GM15510 (cell line): ENCODE data around the gene IMP4.

Experiments
- POLR2A ChIP-seq: IDR thresholded peaks from 3 replicates; pipeline ENCODE4 v1.6.1; 2011; ENCODE audit warnings: borderline replicate concordance; ENCODE audit not compliant: insufficient read length; ENCODE audit errors: extremely low read depth

Gene IMP4

GRCh38 chr2:130342533-130343275 lies at the start of gene IMP4:
TSS of gene IMP4 (plus strand) at chr2:130342897. CDS start at chr2:130342933, 36 bp downstream.
- peak; percentile 70 for TF ChIP-seq POLR2A

- TF ChIP-seq POLR2A = no peak
Measured at GRCh38 chr2:130300258-130300969, 42.3 kb upstream of the IMP4 start.

DNA sequence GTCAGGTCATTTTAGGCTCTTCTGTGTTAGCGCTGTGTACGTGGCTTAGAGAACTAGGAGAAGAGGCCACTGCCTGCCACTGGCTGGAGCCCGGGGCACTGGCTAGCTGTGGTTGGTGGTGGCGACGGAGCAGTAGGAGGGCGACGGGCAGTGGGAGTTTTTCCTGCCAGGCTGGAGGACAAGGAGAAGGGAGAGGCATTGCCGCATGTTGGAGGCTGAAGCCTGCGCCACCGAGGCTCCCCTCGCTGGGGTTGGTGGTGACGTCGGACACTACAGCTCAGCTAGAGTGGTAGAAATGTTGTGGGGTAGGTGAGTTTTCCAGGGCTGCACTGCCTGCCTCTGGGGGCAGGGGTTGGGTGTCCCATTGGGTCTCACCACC lies 41.7 kb upstream of the IMP4 start:
- no peak for TF ChIP-seq POLR2A

GRCh38 chr2:130302164-130302886 lies 40.4 kb upstream of the IMP4 start:
- no peak for TF ChIP-seq POLR2A

GRCh38 chr2:130303169-130303568 lies 39.5 kb upstream of the IMP4 start:
- no peak for TF ChIP-seq POLR2A

GRCh38 chr2:130304726-130305125 lies 38.0 kb upstream of the IMP4 start:
- TF ChIP-seq POLR2A = no peak

GRCh38 chr2:130307850-130308249 lies 34.8 kb upstream of the IMP4 start:
- no peak for TF ChIP-seq POLR2A

DNA sequence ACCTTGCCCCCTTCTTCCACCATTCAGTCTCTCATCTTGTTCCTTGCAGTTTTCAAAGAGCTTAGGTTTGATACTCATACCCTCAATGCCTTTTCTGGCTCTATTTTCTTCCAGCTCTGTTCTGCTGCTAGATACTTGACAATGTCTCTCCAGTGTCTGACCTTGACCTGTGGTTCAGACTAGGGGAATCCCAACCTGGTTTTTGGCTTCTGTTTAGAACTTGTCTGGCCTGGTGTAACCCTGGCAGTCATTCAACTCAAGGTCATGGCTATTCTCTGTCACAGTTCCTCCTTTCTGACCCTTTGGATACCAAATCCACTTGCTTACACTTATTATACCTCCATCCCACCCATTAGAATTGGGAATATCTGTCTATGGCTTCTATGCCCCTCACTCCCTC lies 31.8 kb upstream of the IMP4 start:
- no peak for TF ChIP-seq POLR2A

- no peak for TF ChIP-seq POLR2A
Measured at GRCh38 chr2:130313812-130314334, 28.8 kb upstream of the IMP4 start.

DNA sequence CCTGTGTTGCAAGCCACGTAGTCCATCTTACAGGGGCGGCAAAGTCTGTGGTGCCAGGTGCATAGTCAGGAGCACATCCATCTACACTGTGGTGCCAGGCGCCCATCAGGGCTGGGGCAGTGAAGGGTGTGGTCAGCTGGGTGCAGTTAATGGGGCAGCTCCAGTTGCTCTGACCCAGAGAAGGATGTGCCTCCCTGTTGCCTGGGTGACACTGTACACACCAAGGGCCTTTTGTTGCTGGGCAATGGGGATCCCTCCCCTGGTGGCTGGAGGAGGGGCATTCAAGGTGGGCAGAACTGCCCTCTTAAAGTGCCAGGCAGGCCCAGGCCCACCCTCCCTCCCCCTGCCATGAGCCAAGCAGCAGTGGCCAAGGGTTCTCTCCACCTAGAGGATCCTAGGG lies 28.3 kb upstream of the IMP4 start:
- no peak for TF ChIP-seq POLR2A

DNA sequence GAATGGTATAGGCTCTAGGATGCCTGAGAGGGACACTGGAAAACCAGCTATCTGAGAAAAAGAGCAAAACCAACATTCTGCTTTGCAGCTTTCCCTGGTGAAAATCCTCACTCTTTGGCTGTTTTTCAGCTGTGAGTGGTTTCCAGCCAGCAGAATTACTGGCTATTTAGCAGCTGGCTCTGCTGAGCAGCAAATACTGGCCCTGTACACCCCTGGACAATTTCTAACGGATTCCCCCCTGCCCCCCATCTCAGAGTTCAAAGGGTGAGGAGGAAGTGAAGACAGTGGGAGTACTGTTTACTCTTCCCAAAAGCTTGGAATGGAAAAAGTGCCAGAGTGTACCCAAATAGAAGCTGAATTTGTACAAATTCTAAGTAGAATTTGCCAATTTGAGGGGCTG lies 26.1 kb upstream of the IMP4 start:
- TF ChIP-seq POLR2A = no peak

DNA sequence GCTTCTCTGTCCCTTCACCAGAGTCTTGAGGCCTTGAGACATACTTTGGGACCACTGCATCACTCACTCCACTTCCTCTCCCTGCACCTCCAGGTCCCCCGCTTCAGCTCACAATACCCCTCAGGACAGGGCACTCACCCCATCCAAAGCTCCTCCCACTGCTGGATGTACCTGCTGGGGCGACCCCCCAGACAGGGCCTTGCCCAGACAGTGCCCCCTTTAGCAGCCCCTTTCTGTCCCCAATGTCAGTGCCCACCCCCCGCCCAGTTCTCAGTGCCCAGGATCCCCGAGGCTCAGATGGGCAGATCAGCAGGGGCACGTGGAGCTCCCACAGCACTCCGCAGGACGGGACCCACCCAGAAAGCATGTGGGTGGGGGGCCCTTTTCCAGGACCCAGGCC lies 23.8 kb upstream of the IMP4 start:
- no peak for TF ChIP-seq POLR2A

DNA sequence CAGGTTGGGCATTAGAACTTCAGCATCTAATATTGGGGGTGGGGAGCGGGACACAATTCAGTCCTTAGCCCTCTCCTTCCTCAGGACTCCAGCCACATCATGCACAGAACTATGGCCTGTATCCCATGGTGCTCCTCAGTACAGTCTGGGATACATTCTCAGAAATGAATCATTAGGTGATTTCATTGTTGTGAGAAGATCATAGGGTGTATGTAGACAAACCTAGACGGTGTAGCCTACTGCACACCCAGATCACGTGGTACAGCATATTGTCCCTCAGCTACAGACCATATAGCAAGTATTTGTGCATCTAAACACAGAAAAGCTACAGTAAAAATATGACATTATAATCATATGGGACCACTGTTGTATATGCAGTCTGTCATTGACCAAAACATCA lies 23.2 kb upstream of the IMP4 start:
- TF ChIP-seq POLR2A = no peak

DNA sequence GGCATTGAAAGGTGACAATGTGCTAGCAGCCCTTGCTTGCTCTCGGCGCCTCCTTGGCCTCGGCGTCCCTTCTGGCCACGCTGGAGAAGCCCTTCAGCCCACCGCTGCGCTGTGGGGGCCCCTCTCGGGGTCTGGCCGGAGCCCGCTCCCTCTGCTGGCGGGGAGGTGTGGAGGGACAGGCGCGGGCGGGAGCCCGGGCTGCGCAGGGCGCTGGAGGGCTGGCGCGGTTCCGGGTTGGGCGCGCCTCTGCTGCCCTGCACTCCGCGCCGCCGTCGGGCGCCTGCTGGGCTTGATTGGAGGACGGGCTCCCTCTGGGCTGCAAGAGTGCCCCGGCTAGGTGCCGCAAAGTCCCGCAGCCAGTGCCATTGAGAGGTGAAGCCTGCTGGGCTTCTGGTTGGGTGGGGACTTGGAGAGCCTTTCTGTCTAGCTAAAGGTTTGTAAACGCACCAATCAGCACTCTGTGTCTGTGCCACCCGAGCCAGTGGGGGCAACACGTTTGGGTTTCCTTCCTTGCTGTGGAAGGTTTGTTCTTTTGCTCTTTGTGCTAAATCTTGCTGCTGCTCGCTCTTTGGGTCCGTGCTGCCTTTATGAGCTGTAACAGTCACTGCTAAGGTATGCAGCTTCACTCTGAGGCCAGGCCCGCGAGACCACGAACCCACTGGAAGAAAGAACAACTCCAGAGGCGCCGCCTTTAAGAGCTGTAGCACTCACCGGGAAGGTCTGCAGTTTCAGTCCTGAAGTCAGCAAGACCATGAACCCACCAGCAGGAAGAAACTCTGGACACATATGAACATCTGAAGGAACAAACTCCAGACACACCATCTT lies 14.8 kb upstream of the IMP4 start:
- no peak for TF ChIP-seq POLR2A
